ENCODE measurements around the gene ZNF23. TPM values are rescaled to one million over a fixed set of nuclear protein-coding genes. Genes with fewer than 3 reads are reported as not detected.

ZNF23 gene
- total and polyA plus RNA-seq, 3 experiments from 2014 or later = 8.2 to 9.4 (median 9.2) TPM

DNA sequence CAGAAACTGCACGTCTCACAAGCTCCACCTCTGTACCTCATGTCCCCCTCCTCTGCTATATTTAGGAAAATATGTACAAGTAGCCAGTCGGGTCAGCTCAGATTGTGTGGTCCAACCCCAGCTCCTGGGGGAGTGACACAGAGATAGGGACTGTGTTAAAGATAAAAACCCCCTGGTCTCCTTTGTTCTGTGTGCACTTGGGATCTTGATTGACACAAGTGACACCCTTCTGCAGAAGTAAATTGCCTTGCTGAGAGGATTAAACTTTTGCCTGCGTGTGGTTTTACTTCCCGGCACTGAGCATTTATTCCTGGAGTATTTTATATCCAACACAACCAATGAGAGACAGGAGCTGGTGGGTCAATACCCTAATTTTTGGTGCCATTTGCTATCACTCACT, 57.7 kb downstream of the ZNF23 start:
- Histone ChIP-seq H3K27ac (ENCODE audit: low read depth, low read length) (no peak overlapping the region), H3K4me3 (ENCODE audit: low read length) (no peak overlapping the region), H3K4me1 (ENCODE audit: insufficient read depth, low read length) (no peaks in the 10 kb centered on the region), H3K27me3 (ENCODE audit: insufficient read depth, low read length, poor library complexity, severe bottlenecking) (no peaks in the 10 kb centered on the region), H3K9me3 (ENCODE audit: low read length) (no peaks in the 10 kb centered on the region), H3K36me3 (ENCODE audit: insufficient read depth, low read length) (no peaks in the 10 kb centered on the region)
- H3K4me1 Mint-ChIP-seq = peaks cover 20 to 25% (median 24%) of the 10 kb centered on the region in 3 donors
- ChIA-PET CTCF (interaction anchor here (1.7 to 2.0 kb wide), 2 partner anchors 8 to 207 kb away, joined by 3 to 4 read pairs; no protein-coding TSS in a partner anchor), POLR2A (no interaction called here)
- no peaks in the 10 kb centered on the region for H3K9me3 Mint-ChIP-seq
- no peak overlapping the region for H3K4me3 Mint-ChIP-seq
- H3K36me3 Mint-ChIP-seq = peaks cover 0 to 1% (median 0%) of the 10 kb centered on the region in 3 donors
- no peak overlapping the region for H3K27ac Mint-ChIP-seq
- H3K27me3 Mint-ChIP-seq = peaks cover 12 to 64% of the 10 kb centered on the region in 2 donors
- DNase-seq = no peak

- H3K4me3 ChIP-seq (ENCODE audit: low read length) = no peak overlapping the region
- no peak overlapping the region for H3K27ac Mint-ChIP-seq
- ChIA-PET POLR2A (no interaction called here), CTCF (interaction anchor here (1.7 kb wide), 1 partner anchor 10 kb away, joined by 3 read pairs; no protein-coding TSS in a partner anchor)
- no peak for DNase-seq
- no peak overlapping the region for H3K27ac ChIP-seq (ENCODE audit: low read depth, low read length)
- peaks cover 0 to 1% (median 0%) of the 10 kb centered on the region in 3 donors for H3K36me3 Mint-ChIP-seq
- H3K4me1 ChIP-seq (ENCODE audit: insufficient read depth, low read length) = no peaks in the 10 kb centered on the region
- no peaks in the 10 kb centered on the region for H3K27me3 ChIP-seq (ENCODE audit: insufficient read depth, low read length, poor library complexity, severe bottlenecking)
- no peaks in the 10 kb centered on the region for H3K9me3 Mint-ChIP-seq
- no peak overlapping the region for H3K4me3 Mint-ChIP-seq
- no peaks in the 10 kb centered on the region for H3K9me3 ChIP-seq (ENCODE audit: low read length)
- H3K4me1 Mint-ChIP-seq = peaks cover 16 to 20% (median 17%) of the 10 kb centered on the region in 3 donors
- peaks cover 16 to 51% of the 10 kb centered on the region in 2 donors for H3K27me3 Mint-ChIP-seq
- H3K36me3 ChIP-seq (ENCODE audit: insufficient read depth, low read length) = no peaks in the 10 kb centered on the region
Observed at GRCh38 chr16:71402674-71403073, 59.4 kb downstream of the ZNF23 start.

DNA sequence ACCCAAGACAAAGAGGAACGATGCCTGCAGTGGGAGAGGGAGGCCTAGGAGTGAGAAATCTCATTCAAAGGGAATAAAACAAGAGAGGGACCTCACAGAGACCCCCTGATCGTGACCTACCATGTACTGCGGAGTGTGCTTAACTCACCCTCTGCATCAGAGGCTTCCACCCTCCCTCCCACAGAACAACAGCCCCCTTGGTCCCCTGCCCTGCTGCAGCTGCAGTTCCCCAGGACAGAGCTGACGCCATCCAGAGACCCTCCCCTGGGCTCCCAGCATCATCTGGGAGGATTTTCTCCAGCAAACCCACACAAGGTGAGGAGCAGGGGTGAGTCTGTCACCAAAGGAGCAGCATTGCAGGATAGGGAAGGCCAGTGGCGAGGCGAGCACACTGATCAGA, 60.0 kb downstream of the ZNF23 start:
- CTCF ChIA-PET = no interaction called here
- peaks cover 0 to 1% (median 0%) of the 10 kb centered on the region in 3 donors for H3K36me3 Mint-ChIP-seq
- H3K27me3 Mint-ChIP-seq = peaks cover 16 to 48% of the 10 kb centered on the region in 2 donors

DNA sequence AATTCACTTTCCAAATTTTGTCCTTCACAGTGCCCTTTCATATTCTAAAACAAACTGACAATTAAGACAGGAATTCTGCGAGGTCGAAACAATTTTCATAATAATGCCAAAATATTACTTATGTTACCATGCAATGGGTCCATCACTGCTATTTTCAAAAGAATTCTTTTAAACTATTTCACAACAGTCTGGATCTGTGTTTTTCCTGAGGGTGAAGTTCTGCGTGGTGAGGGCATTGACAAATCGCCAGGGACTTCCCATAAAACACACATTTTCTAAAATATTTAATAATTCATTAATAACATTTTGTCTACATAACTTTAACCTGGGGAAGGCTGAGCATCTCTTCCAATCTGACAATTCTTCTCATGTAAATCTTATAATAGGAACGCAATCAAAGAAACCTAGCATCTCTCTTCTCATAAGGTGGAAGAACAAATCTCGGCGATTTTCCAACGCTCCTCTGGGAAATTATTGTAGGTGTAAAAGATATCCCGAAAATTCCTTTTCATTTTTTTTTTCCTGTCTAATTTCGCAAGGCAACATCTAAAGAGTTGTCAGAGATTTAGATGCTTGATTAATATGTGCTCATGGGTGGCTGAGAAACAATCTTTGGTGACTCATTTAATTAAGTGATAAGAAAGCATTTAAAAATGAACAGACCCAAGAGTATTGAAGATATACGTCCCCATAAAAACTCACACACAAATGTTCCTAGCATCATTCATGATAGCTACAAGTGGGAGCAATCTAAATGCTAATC, 62.1 kb downstream of the ZNF23 start:
- H3K4me3 Mint-ChIP-seq = no peak overlapping the region
- H3K4me1 ChIP-seq (ENCODE audit: insufficient read depth, low read length) = no peaks in the 10 kb centered on the region
- peaks cover 0 to 3% (median 0%) of the 10 kb centered on the region in 3 donors for H3K36me3 Mint-ChIP-seq
- H3K36me3 ChIP-seq (ENCODE audit: insufficient read depth, low read length) = no peaks in the 10 kb centered on the region
- DNase-seq = no peak
- H3K4me1 Mint-ChIP-seq = no peaks in the 10 kb centered on the region
- ChIA-PET POLR2A (no interaction called here), CTCF (interaction anchor here (1.0 kb wide), 1 partner anchor 13 kb away, joined by 3 read pairs; no protein-coding TSS in a partner anchor)
- no peak overlapping the region for H3K4me3 ChIP-seq (ENCODE audit: low read length)
- H3K27ac ChIP-seq (ENCODE audit: low read depth, low read length) = no peak overlapping the region
- H3K9me3 Mint-ChIP-seq = no peaks in the 10 kb centered on the region
- no peak overlapping the region for H3K27ac Mint-ChIP-seq
- no peaks in the 10 kb centered on the region for H3K9me3 ChIP-seq (ENCODE audit: low read length)
- H3K27me3 Mint-ChIP-seq = peaks cover 15 to 46% of the 10 kb centered on the region in 2 donors
- no peaks in the 10 kb centered on the region for H3K27me3 ChIP-seq (ENCODE audit: insufficient read depth, low read length, poor library complexity, severe bottlenecking)

More for the DNA sequence above, 60.0 kb downstream of the ZNF23 start:
- Mint-ChIP-seq H3K27ac (no peak overlapping the region), H3K4me1 (peaks cover 10 to 14% (median 11%) of the 10 kb centered on the region in 3 donors), H3K9me3 (no peaks in the 10 kb centered on the region), H3K4me3 (no peak overlapping the region)
- no peaks in the 10 kb centered on the region for H3K9me3 ChIP-seq (ENCODE audit: low read length)
- H3K27me3 ChIP-seq (ENCODE audit: insufficient read depth, low read length, poor library complexity, severe bottlenecking) = no peaks in the 10 kb centered on the region
- H3K36me3 ChIP-seq (ENCODE audit: insufficient read depth, low read length) = no peaks in the 10 kb centered on the region
- DNase-seq = no peak
- POLR2A ChIA-PET = no interaction called here
- H3K27ac ChIP-seq (ENCODE audit: low read depth, low read length) = no peak overlapping the region
- H3K4me1 ChIP-seq (ENCODE audit: insufficient read depth, low read length) = no peaks in the 10 kb centered on the region
- no peak overlapping the region for H3K4me3 ChIP-seq (ENCODE audit: low read length)

Other genes with a start within 250 kb of the ZNF23 start
- gene HYDIN, start 231.5 kb downstream of the ZNF23 start, total RNA-seq = not detected
- not detected for gene HYDIN, start 231.5 kb downstream of the ZNF23 start, polyA plus RNA-seq
- 10 to 100 TPM; 27.4 to 27.9 TPM for gene CMTR2, start 172.8 kb downstream of the ZNF23 start, total RNA-seq
- gene CMTR2, start 172.8 kb downstream of the ZNF23 start, polyA plus RNA-seq = 21.7 TPM
- gene CALB2, start 103.5 kb downstream of the ZNF23 start, total RNA-seq = not detected
- not detected for gene CALB2, start 103.5 kb downstream of the ZNF23 start, polyA plus RNA-seq
- not detected for gene TLE7, start 20.2 kb downstream of the ZNF23 start, total RNA-seq
- not detected for gene TLE7, start 20.2 kb downstream of the ZNF23 start, polyA plus RNA-seq
- 1 to 10 TPM; 3.1 TPM for gene ZNF19, start 27.1 kb upstream of the ZNF23 start, total RNA-seq
- gene ZNF19, start 27.1 kb upstream of the ZNF23 start, polyA plus RNA-seq = 1.5 TPM
- gene CHST4, start 64.2 kb upstream of the ZNF23 start, total RNA-seq = not detected
- gene CHST4, start 64.2 kb upstream of the ZNF23 start, polyA plus RNA-seq = not detected
- gene TAT, start 114.8 kb upstream of the ZNF23 start, total RNA-seq = not detected
- gene TAT, start 114.8 kb upstream of the ZNF23 start, polyA plus RNA-seq = 0.06 TPM
- not detected for gene MARVELD3, start 163.9 kb upstream of the ZNF23 start, total RNA-seq
- not detected for gene MARVELD3, start 163.9 kb upstream of the ZNF23 start, polyA plus RNA-seq

Measured in CD8-positive, alpha-beta memory T cell (primary cell).